ENCODE data around the gene TCF7L1.

Gene TCF7L1

GRCh38 chr2:85181134-85181631 is 48.0 kb downstream of the TCF7L1 start:
- TF ChIP-seq, protein P1, sequence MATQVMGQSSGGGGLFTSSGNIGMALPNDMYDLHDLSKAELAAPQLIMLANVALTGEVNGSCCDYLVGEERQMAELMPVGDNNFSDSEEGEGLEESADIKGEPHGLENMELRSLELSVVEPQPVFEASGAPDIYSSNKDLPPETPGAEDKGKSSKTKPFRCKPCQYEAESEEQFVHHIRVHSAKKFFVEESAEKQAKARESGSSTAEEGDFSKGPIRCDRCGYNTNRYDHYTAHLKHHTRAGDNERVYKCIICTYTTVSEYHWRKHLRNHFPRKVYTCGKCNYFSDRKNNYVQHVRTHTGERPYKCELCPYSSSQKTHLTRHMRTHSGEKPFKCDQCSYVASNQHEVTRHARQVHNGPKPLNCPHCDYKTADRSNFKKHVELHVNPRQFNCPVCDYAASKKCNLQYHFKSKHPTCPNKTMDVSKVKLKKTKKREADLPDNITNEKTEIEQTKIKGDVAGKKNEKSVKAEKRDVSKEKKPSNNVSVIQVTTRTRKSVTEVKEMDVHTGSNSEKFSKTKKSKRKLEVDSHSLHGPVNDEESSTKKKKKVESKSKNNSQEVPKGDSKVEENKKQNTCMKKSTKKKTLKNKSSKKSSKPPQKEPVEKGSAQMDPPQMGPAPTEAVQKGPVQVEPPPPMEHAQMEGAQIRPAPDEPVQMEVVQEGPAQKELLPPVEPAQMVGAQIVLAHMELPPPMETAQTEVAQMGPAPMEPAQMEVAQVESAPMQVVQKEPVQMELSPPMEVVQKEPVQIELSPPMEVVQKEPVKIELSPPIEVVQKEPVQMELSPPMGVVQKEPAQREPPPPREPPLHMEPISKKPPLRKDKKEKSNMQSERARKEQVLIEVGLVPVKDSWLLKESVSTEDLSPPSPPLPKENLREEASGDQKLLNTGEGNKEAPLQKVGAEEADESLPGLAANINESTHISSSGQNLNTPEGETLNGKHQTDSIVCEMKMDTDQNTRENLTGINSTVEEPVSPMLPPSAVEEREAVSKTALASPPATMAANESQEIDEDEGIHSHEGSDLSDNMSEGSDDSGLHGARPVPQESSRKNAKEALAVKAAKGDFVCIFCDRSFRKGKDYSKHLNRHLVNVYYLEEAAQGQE (IDR thresholded peaks at IDR 0.05; ENCODE audit: insufficient replicate concordance, low read depth) = no peak
- TF ChIP-seq, protein P2, sequence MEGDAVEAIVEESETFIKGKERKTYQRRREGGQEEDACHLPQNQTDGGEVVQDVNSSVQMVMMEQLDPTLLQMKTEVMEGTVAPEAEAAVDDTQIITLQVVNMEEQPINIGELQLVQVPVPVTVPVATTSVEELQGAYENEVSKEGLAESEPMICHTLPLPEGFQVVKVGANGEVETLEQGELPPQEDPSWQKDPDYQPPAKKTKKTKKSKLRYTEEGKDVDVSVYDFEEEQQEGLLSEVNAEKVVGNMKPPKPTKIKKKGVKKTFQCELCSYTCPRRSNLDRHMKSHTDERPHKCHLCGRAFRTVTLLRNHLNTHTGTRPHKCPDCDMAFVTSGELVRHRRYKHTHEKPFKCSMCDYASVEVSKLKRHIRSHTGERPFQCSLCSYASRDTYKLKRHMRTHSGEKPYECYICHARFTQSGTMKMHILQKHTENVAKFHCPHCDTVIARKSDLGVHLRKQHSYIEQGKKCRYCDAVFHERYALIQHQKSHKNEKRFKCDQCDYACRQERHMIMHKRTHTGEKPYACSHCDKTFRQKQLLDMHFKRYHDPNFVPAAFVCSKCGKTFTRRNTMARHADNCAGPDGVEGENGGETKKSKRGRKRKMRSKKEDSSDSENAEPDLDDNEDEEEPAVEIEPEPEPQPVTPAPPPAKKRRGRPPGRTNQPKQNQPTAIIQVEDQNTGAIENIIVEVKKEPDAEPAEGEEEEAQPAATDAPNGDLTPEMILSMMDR (IDR thresholded peaks at IDR 0.05; ENCODE audit: insufficient read depth, low read length) = no peak
- no peak for TF ChIP-seq POLR2AphosphoS5 (IDR thresholded peaks at IDR 0.05; ENCODE audit: low read depth)
- TF ChIP-seq GABPA (IDR thresholded peaks at IDR 0.05; ENCODE audit: low read depth) = no peak
- TF ChIP-seq SPI1 (IDR thresholded peaks at IDR 0.05; ENCODE audit: borderline replicate concordance, low read depth) = no peak
- H3K27ac ChIP-seq (replicated peaks) = no peak overlapping the region
- no peak for DNase-seq (ENCODE audit: low read depth in 1 of 2, low spot score in 1 of 2)
- H3K27me3 ChIP-seq (ENCODE audit: insufficient read depth, poor library complexity, severe bottlenecking) = peaks cover 2% of the 10 kb centered on the region
- H3K4me3 ChIP-seq (replicated peaks; ENCODE audit: insufficient read depth, low read length) = no peak overlapping the region

- TF ChIP-seq SPI1 (IDR thresholded peaks at IDR 0.05; ENCODE audit: borderline replicate concordance, low read depth) = no peak
- TF ChIP-seq, protein P2 (IDR thresholded peaks at IDR 0.05; ENCODE audit: insufficient read depth, low read length) = no peak
- TF ChIP-seq GABPA (IDR thresholded peaks at IDR 0.05; ENCODE audit: low read depth) = no peak
- no peak for TF ChIP-seq POLR2AphosphoS5 (IDR thresholded peaks at IDR 0.05; ENCODE audit: low read depth)
- TF ChIP-seq, protein P1 (IDR thresholded peaks at IDR 0.05; ENCODE audit: insufficient replicate concordance, low read depth) = no peak
- no peak for DNase-seq (ENCODE audit: low read depth in 1 of 2, low spot score in 1 of 2)
- no peak overlapping the region for H3K4me3 ChIP-seq (replicated peaks; ENCODE audit: insufficient read depth, low read length)
- H3K27me3 ChIP-seq (ENCODE audit: insufficient read depth, poor library complexity, severe bottlenecking) = peaks cover 2% of the 10 kb centered on the region
- no peak overlapping the region for H3K27ac ChIP-seq (replicated peaks)
These were observed 48.8 kb downstream of the TCF7L1 start for GRCh38 chr2:85181844-85182456.

GRCh38 chr2:85183076-85183475 is 49.9 kb downstream of the TCF7L1 start:
- DNase-seq (ENCODE audit: low read depth in 1 of 2, low spot score in 1 of 2) = no peak
- TF ChIP-seq, protein P2 (IDR thresholded peaks at IDR 0.05; ENCODE audit: insufficient read depth, low read length) = no peak
- TF ChIP-seq POLR2AphosphoS5 (IDR thresholded peaks at IDR 0.05; ENCODE audit: low read depth) (no peak), GABPA (IDR thresholded peaks at IDR 0.05; ENCODE audit: low read depth) (no peak), SPI1 (IDR thresholded peaks at IDR 0.05; ENCODE audit: borderline replicate concordance, low read depth) (no peak)
- TF ChIP-seq, protein P1 (IDR thresholded peaks at IDR 0.05; ENCODE audit: insufficient replicate concordance, low read depth) = no peak

More at GRCh38 chr2:85183076-85183475, 49.9 kb downstream of the TCF7L1 start:
- Histone ChIP-seq H3K27me3 (ENCODE audit: insufficient read depth, poor library complexity, severe bottlenecking) (peaks cover 2% of the 10 kb centered on the region), H3K4me3 (replicated peaks; ENCODE audit: insufficient read depth, low read length) (no peak overlapping the region), H3K27ac (replicated peaks) (no peak overlapping the region)

Measured in HL-60 (cell line).